ENCODE data around the gene ZNF764.
"Not testable (repeated sequence)": the region's sequence is repeated elsewhere in the genome, so short reads cannot be mapped to it uniquely, and the experiment has no call there.

Gene ZNF764

DNA sequence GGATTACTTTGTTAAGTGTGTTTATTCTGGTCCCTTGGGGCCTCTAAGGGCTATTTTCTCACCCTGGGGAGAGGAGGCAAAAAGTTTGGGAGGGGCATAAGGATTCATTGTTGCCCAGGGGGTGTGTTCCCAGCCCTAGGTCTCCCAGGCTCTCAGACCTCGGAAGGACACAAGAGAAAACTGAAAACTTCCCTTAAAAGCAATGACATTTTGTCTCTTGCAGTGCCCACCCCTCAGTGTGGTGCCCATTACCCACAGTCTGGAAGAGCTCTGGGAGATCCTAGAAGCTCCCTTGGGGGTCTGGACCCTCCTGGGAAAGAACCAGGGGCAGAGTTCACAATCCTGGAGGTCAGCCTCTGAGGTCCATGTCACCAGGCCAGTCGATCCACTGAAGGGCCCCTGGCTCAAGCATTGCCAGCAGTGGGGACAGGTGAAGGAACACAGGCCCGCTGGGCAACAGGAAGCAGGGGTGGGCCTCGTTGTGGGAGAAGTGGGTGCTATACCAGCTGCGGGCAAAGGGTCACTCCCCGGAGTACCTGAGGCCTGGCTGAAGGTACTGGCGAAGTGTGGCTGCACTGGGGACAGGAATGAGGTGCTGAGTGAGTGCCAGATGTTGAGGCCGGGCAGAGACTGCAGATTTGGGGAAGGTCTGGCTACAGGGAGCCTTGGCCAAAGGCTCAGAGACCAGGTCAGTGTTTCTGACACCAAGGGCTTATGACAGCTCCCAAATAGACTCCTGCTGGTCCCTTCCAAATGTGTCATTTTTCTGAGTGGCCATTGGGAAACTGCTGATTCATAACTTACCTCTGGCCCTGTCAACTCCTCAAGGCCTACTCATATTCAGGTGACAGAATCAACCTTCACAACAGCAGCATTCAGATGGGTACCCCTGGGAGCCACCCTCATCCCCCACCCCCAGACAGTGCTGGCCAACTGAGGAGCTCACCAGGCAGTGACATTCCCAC, 18.9 kb downstream of the ZNF764 start:
- Histone ChIP-seq H3K4me3 (ENCODE audit: severe bottlenecking) (no peak overlapping the region), H3K9me3 (ENCODE audit: severe bottlenecking) (no peaks in the 10 kb centered on the region), H3K4me1 (ENCODE audit: insufficient read depth, poor library complexity, severe bottlenecking) (peaks cover 2% of the 10 kb centered on the region), H3K36me3 (ENCODE audit: low read depth) (peaks cover 6% of the 10 kb centered on the region; the same call in 1 of the 2 replicates), H3K27ac (ENCODE audit: poor library complexity, severe bottlenecking) (no peak overlapping the region), H3K27me3 (ENCODE audit: insufficient read depth, poor library complexity, severe bottlenecking) (no peaks in the 10 kb centered on the region)
- DNase-seq (ENCODE audit: low spot score) (no peak), ATAC-seq (ENCODE audit: low read depth) (no peak)
- TF ChIP-seq, protein P1, sequence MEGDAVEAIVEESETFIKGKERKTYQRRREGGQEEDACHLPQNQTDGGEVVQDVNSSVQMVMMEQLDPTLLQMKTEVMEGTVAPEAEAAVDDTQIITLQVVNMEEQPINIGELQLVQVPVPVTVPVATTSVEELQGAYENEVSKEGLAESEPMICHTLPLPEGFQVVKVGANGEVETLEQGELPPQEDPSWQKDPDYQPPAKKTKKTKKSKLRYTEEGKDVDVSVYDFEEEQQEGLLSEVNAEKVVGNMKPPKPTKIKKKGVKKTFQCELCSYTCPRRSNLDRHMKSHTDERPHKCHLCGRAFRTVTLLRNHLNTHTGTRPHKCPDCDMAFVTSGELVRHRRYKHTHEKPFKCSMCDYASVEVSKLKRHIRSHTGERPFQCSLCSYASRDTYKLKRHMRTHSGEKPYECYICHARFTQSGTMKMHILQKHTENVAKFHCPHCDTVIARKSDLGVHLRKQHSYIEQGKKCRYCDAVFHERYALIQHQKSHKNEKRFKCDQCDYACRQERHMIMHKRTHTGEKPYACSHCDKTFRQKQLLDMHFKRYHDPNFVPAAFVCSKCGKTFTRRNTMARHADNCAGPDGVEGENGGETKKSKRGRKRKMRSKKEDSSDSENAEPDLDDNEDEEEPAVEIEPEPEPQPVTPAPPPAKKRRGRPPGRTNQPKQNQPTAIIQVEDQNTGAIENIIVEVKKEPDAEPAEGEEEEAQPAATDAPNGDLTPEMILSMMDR (IDR thresholded peaks at IDR 0.05; ENCODE audit: poor library complexity, severe bottlenecking): no peak

DNA sequence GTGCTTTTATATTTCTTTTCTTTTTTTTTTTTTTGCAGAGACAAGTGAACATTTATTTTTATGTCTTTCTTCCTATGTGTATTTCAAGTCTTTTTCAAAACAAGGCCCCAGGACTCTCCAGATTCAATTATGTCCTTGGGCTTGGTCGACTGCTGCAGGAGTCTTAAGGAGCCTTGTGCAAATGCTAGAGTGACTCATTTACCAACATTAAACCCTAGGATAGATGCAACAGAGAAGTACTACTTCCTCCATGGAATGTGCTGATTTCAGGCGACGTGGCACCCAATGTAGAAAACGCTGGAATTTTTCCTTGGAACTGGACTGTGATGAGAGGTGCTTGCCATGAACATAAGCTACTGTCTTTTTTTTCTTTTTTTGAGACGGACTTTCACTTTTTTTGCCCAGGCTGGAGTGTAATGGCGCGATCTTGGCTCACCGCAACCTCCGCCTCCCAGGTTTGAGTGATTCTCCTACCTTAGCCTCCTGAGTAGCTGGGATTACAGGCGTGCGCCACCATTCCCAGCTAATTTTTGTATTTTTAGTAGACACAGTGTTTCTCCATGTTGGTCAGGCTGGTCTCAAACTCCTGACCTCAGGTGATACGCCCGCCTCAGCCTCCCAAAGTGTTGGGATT, 21.7 kb downstream of the ZNF764 start:
- Histone ChIP-seq H3K27ac (ENCODE audit: poor library complexity, severe bottlenecking) (peak overlapping the region; percentile 71), H3K36me3 (ENCODE audit: low read depth) (peaks cover 11% of the 10 kb centered on the region; the same call in 1 of the 2 replicates)
- H3K27me3 ChIP-seq (ENCODE audit: insufficient read depth, poor library complexity, severe bottlenecking); ATAC-seq (ENCODE audit: low read depth); H3K4me3 ChIP-seq (ENCODE audit: severe bottlenecking); H3K4me1 ChIP-seq (ENCODE audit: insufficient read depth, poor library complexity, severe bottlenecking); H3K9me3 ChIP-seq (ENCODE audit: severe bottlenecking); DNase-seq (ENCODE audit: low spot score): not testable (repeated sequence)

DNA sequence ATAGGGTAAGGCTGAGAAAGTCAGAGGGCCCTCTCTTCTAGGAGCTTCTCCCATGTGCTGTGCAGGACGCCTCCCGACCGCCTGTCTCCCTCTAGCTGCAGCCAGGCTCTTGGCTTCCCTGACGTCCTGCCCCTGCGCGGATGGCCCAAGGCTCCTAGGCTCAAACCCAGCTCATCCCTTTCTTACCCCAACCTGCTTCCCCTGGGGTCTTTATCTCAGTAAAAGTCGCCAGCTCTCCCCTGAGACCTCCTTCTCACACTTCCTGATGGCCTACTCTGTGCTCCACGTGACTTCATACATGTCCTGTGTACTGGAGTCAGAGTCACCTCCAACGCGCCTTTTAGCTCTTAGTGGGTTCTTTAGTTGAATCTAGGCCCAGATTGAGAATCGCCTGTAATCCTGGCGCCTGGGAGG, 22.4 kb downstream of the ZNF764 start:
- Histone ChIP-seq H3K4me1 (ENCODE audit: insufficient read depth, poor library complexity, severe bottlenecking) (peaks cover 2% of the 10 kb centered on the region), H3K9me3 (ENCODE audit: severe bottlenecking) (no peaks in the 10 kb centered on the region), H3K27ac (ENCODE audit: poor library complexity, severe bottlenecking) (peak overlapping the region; percentile 71), H3K4me3 (ENCODE audit: severe bottlenecking) (peak overlapping the region; percentile 60), H3K27me3 (ENCODE audit: insufficient read depth, poor library complexity, severe bottlenecking) (no peaks in the 10 kb centered on the region), H3K36me3 (ENCODE audit: low read depth) (peaks cover 14% of the 10 kb centered on the region; the same call in 1 of the 2 replicates)
- TF ChIP-seq, protein P1 (IDR thresholded peaks at IDR 0.05; ENCODE audit: poor library complexity, severe bottlenecking): peak; percentile 80
- ATAC-seq (ENCODE audit: low read depth) (peak; percentile 87), DNase-seq (ENCODE audit: low spot score) (no peak)

DNA sequence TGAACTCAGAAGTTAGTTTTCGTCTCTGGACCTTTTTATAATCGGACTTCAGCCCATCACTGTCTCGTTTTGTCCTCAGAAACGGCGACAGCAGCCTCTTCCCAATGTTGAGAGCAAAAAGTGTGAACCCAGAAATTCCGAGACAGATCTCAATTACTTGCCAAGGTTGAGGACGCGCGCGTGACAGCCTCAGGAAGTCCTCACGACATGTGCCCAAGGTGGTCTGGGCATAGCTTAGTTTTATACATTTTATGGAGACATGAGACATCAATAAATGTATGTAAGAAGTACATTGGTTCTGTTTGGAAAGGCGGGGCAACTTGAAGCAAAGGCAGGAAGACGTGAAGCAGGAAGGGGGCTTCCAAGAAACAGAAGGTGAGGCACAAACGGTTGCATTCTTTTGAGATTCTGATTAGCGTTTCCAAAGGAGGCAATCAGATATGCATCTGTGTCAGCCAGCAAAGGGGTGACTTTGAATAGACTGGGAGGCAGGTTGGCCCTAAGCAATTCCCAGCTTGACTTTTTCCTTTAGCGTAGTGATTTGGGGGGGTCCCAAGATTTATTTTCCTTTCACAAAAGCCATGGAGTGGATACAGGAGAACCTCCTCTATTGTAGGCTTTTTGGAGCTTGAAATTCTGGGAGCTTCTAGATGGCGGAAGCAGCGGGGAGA, 22.9 kb downstream of the ZNF764 start:
- no peak for DNase-seq (ENCODE audit: low spot score)

More for the DNA sequence above, 22.9 kb downstream of the ZNF764 start:
- TF ChIP-seq, protein P1 (IDR thresholded peaks at IDR 0.05; ENCODE audit: poor library complexity, severe bottlenecking): no peak
- no peak for ATAC-seq (ENCODE audit: low read depth)
- Histone ChIP-seq H3K27me3 (ENCODE audit: insufficient read depth, poor library complexity, severe bottlenecking) (no peaks in the 10 kb centered on the region), H3K27ac (ENCODE audit: poor library complexity, severe bottlenecking) (peak overlapping the region; percentile 71), H3K36me3 (ENCODE audit: low read depth) (peaks cover 14% of the 10 kb centered on the region; the same call in 1 of the 2 replicates), H3K4me1 (ENCODE audit: insufficient read depth, poor library complexity, severe bottlenecking) (peaks cover 2% of the 10 kb centered on the region), H3K4me3 (ENCODE audit: severe bottlenecking) (peak overlapping the region; percentile 60), H3K9me3 (ENCODE audit: severe bottlenecking) (no peaks in the 10 kb centered on the region)

Data from RWPE2 (cell line).